GM23338 (cell line): ENCODE data around the gene AP3D1.

ENCODE experiments used
- CREB1 ChIP-seq: fragments of 250-450 bp; sonication (Bioruptor Pico); IDR thresholded peaks from 2 replicates; pipeline ENCODE4 v1.5.0; 2020; ENCODE audit warnings: low read depth, mild to moderate bottlenecking, moderate library complexity
- CTCF ChIP-seq, 2 experiments: fragments of 200-600 bp in 1 of 2; sonication (generic) in 1 of 2; conservative IDR thresholded peaks; 2 replicates each; pipeline versions ENCODE4 v1.5.1 to v1.6.1; 2016 to 2017; ENCODE audit warnings: antibody characterized with exemption in 2 of 2, low read depth in 2 of 2, mild to moderate bottlenecking in 2 of 2, moderate library complexity in 1 of 2
- EZH2 ChIP-seq: fragments of 200-600 bp; sonication (generic); IDR thresholded peaks from one replicate; pipeline ENCODE4 v1.8.0; 2017; ENCODE audit warnings: antibody characterized with exemption, mild to moderate bottlenecking, low read depth; ENCODE audit not compliant: unreplicated experiment
- EZH2phosphoT487 ChIP-seq: fragments of 200-600 bp; sonication (generic); IDR thresholded peaks from one replicate; pipeline ENCODE4 v1.8.1; 2018; ENCODE audit warnings: antibody characterized with exemption; ENCODE audit not compliant: unreplicated experiment
- JUNB ChIP-seq: IDR thresholded peaks from one replicate; pipeline ENCODE4 v1.6.1; 2016; ENCODE audit warnings: antibody characterized with exemption; ENCODE audit not compliant: unreplicated experiment
- POLR2AphosphoS5 ChIP-seq: IDR thresholded peaks from 2 replicates; pipeline ENCODE4 v1.6.1; 2016; ENCODE audit warnings: antibody characterized with exemption, low read depth
- REST ChIP-seq: IDR thresholded peaks from one replicate; pipeline ENCODE4 v1.6.1; 2018; ENCODE audit warnings: antibody characterized with exemption; ENCODE audit not compliant: unreplicated experiment
- STAT1 ChIP-seq: IDR thresholded peaks from one replicate; pipeline ENCODE4 v1.6.1; 2016; ENCODE audit warnings: antibody characterized with exemption; ENCODE audit not compliant: unreplicated experiment

- TF ChIP-seq CTCF (conservative IDR thresholded peaks at IDR 0.05; ENCODE audit: low read depth in 2 of 2) = no peak
- no peak for TF ChIP-seq EZH2
- TF ChIP-seq POLR2AphosphoS5 = no peak
- TF ChIP-seq REST = no peak
- no peak for TF ChIP-seq CREB1 (CRISPR knock-in tag)
- no peak for TF ChIP-seq JUNB
- TF ChIP-seq EZH2phosphoT487 = no peak
- no peak for TF ChIP-seq STAT1
Observed at GRCh38 chr19:2179095-2179494, 27.7 kb upstream of the AP3D1 start.
